ENCODE data around the gene MAN1C1.
"Not testable (repeated sequence)": the region's sequence is repeated elsewhere in the genome, so short reads cannot be mapped to it uniquely, and the experiment has no call there.

The MAN1C1 gene

DNA sequence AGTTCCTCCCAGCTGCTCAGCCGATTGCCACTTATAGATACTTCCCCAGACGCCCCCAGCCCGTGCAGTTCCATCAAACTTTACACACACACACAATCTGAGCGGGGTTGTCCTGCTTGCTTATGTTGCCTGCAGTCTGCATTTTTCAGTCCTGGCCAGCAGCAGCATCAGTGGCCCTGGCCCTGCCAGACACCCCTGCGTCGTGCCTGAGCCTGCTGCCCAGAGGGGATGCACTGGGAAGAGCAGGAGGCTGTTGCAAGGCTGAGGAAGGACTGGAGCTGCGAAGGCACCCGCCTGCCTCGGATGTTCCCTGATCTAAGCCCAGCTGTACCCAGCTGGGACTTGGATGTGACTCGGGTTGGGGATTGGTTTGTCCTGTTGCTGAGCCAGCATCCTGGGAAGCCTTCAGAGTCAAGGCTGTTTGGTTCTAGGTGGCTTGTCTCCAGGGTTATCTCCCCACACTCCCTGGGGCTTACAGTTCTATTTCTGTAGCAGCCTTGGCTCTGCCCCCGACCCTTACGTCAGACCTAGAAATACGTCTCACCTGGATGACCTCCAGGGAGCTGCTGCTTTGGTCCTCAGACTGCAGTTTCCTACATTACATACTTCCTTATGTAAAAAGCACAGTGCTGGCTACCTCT, 42.3 kb downstream of the MAN1C1 start:
- DNase-seq (ENCODE audit: low spot score): no peak
- no peak for TF ChIP-seq CTCF (IDR thresholded peaks at IDR 0.05; ENCODE audit: extremely low read depth, missing control alignments)

DNA sequence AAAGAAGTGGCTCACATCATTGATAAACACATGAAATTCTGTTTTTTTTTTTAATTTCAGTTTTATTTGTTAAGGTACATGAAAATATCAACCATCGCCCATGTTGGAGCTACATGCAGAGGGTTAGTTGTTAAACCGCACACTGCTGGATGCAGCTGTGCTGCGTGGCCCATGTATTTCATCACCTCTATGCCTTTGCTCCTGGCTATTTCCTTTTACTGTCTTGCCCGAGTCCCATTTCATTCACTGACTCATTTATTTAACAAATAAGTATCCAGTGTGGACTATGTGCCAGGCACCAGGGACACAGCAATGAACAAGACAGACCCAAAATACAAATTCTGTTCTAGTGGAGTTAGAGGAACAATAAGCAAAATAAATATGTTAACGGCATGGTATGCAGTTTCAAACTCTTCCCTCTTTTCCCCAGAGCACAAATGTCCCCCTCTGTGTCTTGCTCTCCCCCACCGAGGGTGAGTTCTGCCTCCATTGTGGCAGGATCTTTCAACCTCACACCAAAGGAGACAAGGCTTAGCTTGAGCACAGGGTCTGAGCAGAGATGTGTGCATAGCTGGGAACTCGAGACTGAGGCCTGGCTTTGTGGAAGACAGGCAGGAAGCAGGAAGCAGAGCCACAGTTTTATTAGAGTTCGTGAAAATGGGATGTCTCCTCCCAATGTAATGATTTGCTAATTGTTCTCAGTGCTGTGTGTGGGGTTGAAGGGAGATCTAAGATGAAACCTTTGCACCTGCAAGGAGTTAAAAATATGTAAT, 44.6 kb downstream of the MAN1C1 start:
- DNase-seq (ENCODE audit: low spot score): no peak

GRCh38 chr1:25662061-25662460, 45.5 kb downstream of the MAN1C1 start:
- no peak for DNase-seq (ENCODE audit: low spot score)
- TF ChIP-seq CTCF (IDR thresholded peaks at IDR 0.05; ENCODE audit: extremely low read depth, missing control alignments): no peak

More for the DNA sequence above, 44.6 kb downstream of the MAN1C1 start:
- no peak for TF ChIP-seq CTCF (IDR thresholded peaks at IDR 0.05; ENCODE audit: extremely low read depth, missing control alignments)

DNA sequence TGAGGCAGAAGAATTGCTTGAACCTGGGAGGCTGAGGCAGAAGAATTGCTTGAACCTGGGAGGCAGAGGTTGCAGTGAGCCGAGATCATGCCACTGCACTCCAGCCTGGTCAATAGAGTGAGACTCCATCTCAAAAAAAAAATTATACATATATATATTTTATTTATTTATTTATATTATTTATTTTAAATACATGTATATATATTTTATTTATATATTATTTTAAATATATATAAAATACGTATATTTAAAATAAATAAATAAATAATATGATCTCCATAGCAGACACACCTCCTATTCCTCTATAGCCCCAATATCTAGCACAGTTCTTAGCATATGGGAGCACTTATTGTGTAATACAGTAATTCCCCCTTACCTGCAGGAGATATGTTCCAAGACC, 46.4 kb downstream of the MAN1C1 start:
- not testable (repeated sequence) for DNase-seq (ENCODE audit: low spot score)

DNA sequence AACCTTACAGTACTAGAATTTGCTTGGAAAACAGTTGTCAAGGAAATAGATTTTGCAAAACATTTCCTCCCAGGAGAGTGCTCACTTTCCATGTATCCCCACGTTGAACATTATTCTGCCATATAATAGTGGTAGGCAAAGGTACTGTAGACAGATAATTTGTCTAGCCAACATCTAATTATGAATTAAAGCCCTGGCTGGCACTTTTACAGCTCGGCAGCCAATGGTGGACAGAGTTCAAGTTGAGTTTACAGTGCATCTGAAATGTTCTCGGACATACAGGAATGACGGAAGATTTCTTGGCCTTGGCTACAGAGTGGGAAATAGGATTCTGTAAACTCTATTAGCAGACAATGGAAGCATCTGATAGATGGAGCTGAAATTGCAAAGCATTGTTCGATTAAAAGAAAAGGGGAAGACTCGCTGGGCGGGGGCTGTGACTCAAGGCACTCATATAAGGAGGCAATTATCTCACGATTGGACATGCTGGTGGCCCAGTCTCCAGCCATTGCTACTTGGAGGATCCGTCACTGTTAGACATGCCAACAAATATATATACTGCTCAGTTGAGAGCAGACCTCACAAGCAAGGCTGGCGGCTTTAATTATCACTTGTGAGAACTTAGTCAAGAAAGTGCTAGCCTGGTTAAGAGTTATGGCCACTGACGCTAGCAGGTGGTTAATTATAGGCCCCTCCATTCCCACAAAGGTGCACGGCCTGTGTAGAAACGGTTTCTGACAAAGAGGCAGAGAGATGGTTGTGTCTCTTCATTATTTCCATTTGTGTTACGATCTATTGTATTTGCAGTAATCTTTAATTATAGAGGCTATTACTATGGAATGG, 48.0 kb downstream of the MAN1C1 start:
- DNase-seq (ENCODE audit: low spot score): no peak
- TF ChIP-seq CTCF (IDR thresholded peaks at IDR 0.05; ENCODE audit: extremely low read depth, missing control alignments): no peak

- no peak for DNase-seq (ENCODE audit: low spot score)
- no peak for TF ChIP-seq CTCF (IDR thresholded peaks at IDR 0.05; ENCODE audit: extremely low read depth, missing control alignments)
Observed at GRCh38 chr1:25666460-25666859, 49.9 kb downstream of the MAN1C1 start.

GRCh38 chr1:25668931-25669573, 52.5 kb downstream of the MAN1C1 start:
- DNase-seq (ENCODE audit: low spot score): no peak
- no peak for TF ChIP-seq CTCF (IDR thresholded peaks at IDR 0.05; ENCODE audit: extremely low read depth, missing control alignments)

Measured in GM20000 (cell line).